Gastrocnemius medialis (tissue), 4 donors: ENCODE measurements around the gene FBXL13.
"Not testable (repeated sequence)": the region's sequence is repeated elsewhere in the genome, so short reads cannot be mapped to it uniquely, and the experiment has no call there.

Experiments
- CTCF ChIP-seq, 5 experiments: fragments of 450-650 bp in 3 of 5; fragments of 200-600 bp in 2 of 5; sonication (generic) in 2 of 5; IDR thresholded peaks in 4 of 5; conservative IDR thresholded peaks in 1 of 5; 1 replicate in 4 of 5; 2 replicates in 1 of 5; pipeline ENCODE4 v1.5.1; 2016 to 2019; ENCODE audit warnings: antibody characterized with exemption in 5 of 5, mild to moderate bottlenecking in 3 of 5, moderate library complexity in 3 of 5
- POLR2A ChIP-seq, 2 donors: fragments of 450-650 bp; IDR thresholded peaks; one replicate each; pipeline ENCODE4 v1.6.1; 2017; ENCODE audit warnings: antibody characterized with exemption in 2 of 2, mild to moderate bottlenecking in 2 of 2, moderate library complexity in 2 of 2

GRCh38 chr7:102769657-102770192 lies 304.9 kb downstream of the FBXL13 start:
- not testable (repeated sequence) for TF ChIP-seq CTCF (IDR thresholded peaks at IDR 0.05 in 4 of 5, conservative IDR thresholded peaks at IDR 0.05 in 1 of 5); POLR2A (IDR thresholded peaks at IDR 0.05)
